Measurements from ENCODE around the gene XG. TPM values are rescaled to one million over a fixed set of nuclear protein-coding genes. Genes with fewer than 3 reads are reported as not detected.

The XG gene
- total RNA-seq, 1 experiment from 2014 or later = 1.0 TPM

DNA sequence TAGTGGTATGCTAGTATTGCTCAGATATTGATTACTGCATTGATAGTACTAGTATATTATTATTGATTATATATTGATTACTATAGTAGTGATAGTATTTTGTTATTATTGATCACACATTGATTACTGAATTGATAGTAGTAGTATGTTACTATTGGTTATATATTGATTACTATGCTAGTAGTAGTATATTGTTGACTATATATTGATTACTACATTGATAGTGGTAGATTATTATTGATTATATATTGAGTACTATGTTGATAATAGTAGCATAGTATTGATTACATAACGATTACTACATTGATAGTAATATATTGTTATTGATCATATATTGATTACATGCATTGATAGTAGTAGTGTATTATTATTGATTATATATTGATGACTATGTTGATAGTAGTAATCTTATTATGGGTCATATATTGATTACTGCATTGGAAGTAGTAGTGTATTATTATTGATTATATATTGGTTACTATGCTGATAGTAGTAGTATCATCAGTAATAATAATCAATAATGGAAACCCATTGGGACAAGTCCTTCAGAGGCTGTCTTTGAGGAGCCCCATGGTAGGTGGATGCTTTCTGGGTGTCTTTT, 107.5 kb downstream of the XG start:
- no peaks in the 10 kb centered on the region for H3K27me3 Mint-ChIP-seq (ENCODE audit: low read depth)
- POLR2A ChIA-PET = no interaction called here
- peaks cover 53% of the 10 kb centered on the region for H3K36me3 Mint-ChIP-seq
- ATAC-seq (no peak), DNase-seq (ENCODE audit: low spot score) (no peak)
- no peak overlapping the region for H3K27ac Mint-ChIP-seq
- H3K9me3 Mint-ChIP-seq = no peaks in the 10 kb centered on the region
- TF ChIP-seq, protein P1, sequence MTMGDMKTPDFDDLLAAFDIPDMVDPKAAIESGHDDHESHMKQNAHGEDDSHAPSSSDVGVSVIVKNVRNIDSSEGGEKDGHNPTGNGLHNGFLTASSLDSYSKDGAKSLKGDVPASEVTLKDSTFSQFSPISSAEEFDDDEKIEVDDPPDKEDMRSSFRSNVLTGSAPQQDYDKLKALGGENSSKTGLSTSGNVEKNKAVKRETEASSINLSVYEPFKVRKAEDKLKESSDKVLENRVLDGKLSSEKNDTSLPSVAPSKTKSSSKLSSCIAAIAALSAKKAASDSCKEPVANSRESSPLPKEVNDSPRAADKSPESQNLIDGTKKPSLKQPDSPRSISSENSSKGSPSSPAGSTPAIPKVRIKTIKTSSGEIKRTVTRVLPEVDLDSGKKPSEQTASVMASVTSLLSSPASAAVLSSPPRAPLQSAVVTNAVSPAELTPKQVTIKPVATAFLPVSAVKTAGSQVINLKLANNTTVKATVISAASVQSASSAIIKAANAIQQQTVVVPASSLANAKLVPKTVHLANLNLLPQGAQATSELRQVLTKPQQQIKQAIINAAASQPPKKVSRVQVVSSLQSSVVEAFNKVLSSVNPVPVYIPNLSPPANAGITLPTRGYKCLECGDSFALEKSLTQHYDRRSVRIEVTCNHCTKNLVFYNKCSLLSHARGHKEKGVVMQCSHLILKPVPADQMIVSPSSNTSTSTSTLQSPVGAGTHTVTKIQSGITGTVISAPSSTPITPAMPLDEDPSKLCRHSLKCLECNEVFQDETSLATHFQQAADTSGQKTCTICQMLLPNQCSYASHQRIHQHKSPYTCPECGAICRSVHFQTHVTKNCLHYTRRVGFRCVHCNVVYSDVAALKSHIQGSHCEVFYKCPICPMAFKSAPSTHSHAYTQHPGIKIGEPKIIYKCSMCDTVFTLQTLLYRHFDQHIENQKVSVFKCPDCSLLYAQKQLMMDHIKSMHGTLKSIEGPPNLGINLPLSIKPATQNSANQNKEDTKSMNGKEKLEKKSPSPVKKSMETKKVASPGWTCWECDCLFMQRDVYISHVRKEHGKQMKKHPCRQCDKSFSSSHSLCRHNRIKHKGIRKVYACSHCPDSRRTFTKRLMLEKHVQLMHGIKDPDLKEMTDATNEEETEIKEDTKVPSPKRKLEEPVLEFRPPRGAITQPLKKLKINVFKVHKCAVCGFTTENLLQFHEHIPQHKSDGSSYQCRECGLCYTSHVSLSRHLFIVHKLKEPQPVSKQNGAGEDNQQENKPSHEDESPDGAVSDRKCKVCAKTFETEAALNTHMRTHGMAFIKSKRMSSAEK (CRISPR knock-in tag; IDR thresholded peaks at IDR 0.05; ENCODE audit: borderline replicate concordance) = no peak
- TF ChIP-seq NR3C1 (CRISPR knock-in tag; conservative IDR thresholded peaks at IDR 0.05; ENCODE audit: low read depth) = no peak
- TF ChIP-seq CDX4 (CRISPR knock-in tag; IDR thresholded peaks at IDR 0.05; ENCODE audit: borderline replicate concordance) = no peak
- no peak for TF ChIP-seq TEAD1 (CRISPR knock-in tag; IDR thresholded peaks at IDR 0.05)
- TF ChIP-seq NR1H2 (CRISPR knock-in tag; IDR thresholded peaks at IDR 0.05) = no peak
- TF ChIP-seq TCF7 (CRISPR knock-in tag; IDR thresholded peaks at IDR 0.05; ENCODE audit: low read depth) = no peak
- no peak for TF ChIP-seq SMAD3 (CRISPR knock-in tag; IDR thresholded peaks at IDR 0.05; ENCODE audit: borderline replicate concordance)
- TF ChIP-seq HMGA2 (CRISPR knock-in tag; IDR thresholded peaks at IDR 0.05) = no peak
- TF ChIP-seq SOX15 (CRISPR knock-in tag; IDR thresholded peaks at IDR 0.05) = no peak
- TF ChIP-seq FOXK1 (CRISPR knock-in tag; IDR thresholded peaks at IDR 0.05) = no peak
- TF ChIP-seq FOXJ3 (CRISPR knock-in tag; IDR thresholded peaks at IDR 0.05; ENCODE audit: borderline replicate concordance) = no peak
- TF ChIP-seq JAZF1 (CRISPR knock-in tag; IDR thresholded peaks at IDR 0.05) = no peak
- H3K4me3 Mint-ChIP-seq = no peak overlapping the region
- CTCF ChIA-PET = no interaction called here
- peaks cover 7% of the 10 kb centered on the region for H3K4me1 Mint-ChIP-seq

- H3K27ac Mint-ChIP-seq = no peak overlapping the region
- peaks cover 7% of the 10 kb centered on the region for H3K4me1 Mint-ChIP-seq
- POLR2A ChIA-PET = no interaction called here
- no peaks in the 10 kb centered on the region for H3K27me3 Mint-ChIP-seq (ENCODE audit: low read depth)
- CTCF ChIA-PET = no interaction called here
- no peak overlapping the region for H3K4me3 Mint-ChIP-seq
- ATAC-seq = no peak
- no peaks in the 10 kb centered on the region for H3K9me3 Mint-ChIP-seq
- H3K36me3 Mint-ChIP-seq = peaks cover 49% of the 10 kb centered on the region
- TF ChIP-seq, protein P2, sequence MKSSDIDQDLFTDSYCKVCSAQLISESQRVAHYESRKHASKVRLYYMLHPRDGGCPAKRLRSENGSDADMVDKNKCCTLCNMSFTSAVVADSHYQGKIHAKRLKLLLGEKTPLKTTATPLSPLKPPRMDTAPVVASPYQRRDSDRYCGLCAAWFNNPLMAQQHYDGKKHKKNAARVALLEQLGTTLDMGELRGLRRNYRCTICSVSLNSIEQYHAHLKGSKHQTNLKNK (CRISPR knock-in tag; IDR thresholded peaks at IDR 0.05) = no peak
- no peak for TF ChIP-seq STAT6 (CRISPR knock-in tag; conservative IDR thresholded peaks at IDR 0.05; ENCODE audit: low read depth)
- TF ChIP-seq RELA (CRISPR knock-in tag; IDR thresholded peaks at IDR 0.05; ENCODE audit: borderline replicate concordance) = no peak
- TF ChIP-seq ERG (CRISPR knock-in tag; IDR thresholded peaks at IDR 0.05) = no peak
- no peak for TF ChIP-seq JUN (CRISPR knock-in tag; IDR thresholded peaks at IDR 0.05)
- no peak for TF ChIP-seq FOXK1 (CRISPR knock-in tag; IDR thresholded peaks at IDR 0.05)
- no peak for TF ChIP-seq ZNF219 (CRISPR knock-in tag; IDR thresholded peaks at IDR 0.05; ENCODE audit: borderline replicate concordance)
- DNase-seq (ENCODE audit: low spot score) = no peak
These were observed 110.6 kb downstream of the XG start for GRCh38 chrX:2862404-2862803.
